Activated naive CD4-positive, alpha-beta T cell treated with anti-CD3 and anti-CD28 coated beads for 36 hours (primary cell): ENCODE results near the gene MAGIX. TPM values are rescaled to one million over a fixed set of nuclear protein-coding genes. Genes with fewer than 3 reads are reported as not detected.
"Not testable (repeated sequence)": the region's sequence is repeated elsewhere in the genome, so short reads cannot be mapped to it uniquely, and the experiment has no call there.

ENCODE experiments used
- CTCF ChIA-PET: fragments of 350-600 bp; sonication (Branson Sonifier 250); formaldehyde crosslinking; loops from one replicate; lab custom pipeline; 2021; ENCODE audit warnings: antibody characterized with exemption; lab: Charles Lee
- DNase-seq: peaks from one replicate; pipeline ENCODE4 v3.0.0-alpha.2; 2020
- H3K27ac Mint-ChIP-seq: one replicate; pipeline ENCODE4 v1.8.0; 2021; ENCODE audit warnings: mild to moderate bottlenecking, mixed read lengths
- H3K27me3 Mint-ChIP-seq: one replicate; pipeline ENCODE4 v1.8.0; 2021; ENCODE audit warnings: low read depth, mixed read lengths
- H3K36me3 Mint-ChIP-seq: one replicate; pipeline ENCODE4 v1.8.0; 2021; ENCODE audit warnings: low read depth, mixed read lengths
- H3K4me1 Mint-ChIP-seq: one replicate; pipeline ENCODE4 v1.8.0; 2021; ENCODE audit warnings: low read depth, mixed read lengths
- H3K4me3 Mint-ChIP-seq: one replicate; pipeline ENCODE4 v1.8.0; 2021; ENCODE audit warnings: mild to moderate bottlenecking, moderate library complexity, mixed read lengths
- H3K9me3 Mint-ChIP-seq: one replicate; pipeline ENCODE4 v1.8.0; 2021; ENCODE audit warnings: mixed read lengths
- intact Hi-C: fragments of 100-400 bp; cut with micrococcal nuclease; formaldehyde crosslinking; loops from one replicate; pipeline ENCODE4 v1.15.1; 2023
- total RNA-seq, 2 experiments: library from RNA; stranded (reverse); gene quantifications; one replicate each; pipeline ENCODE4 v1.2.3, GENCODE V29; 2021

The MAGIX gene
- total RNA-seq, 2 experiments from 2014 or later: 0.25 to 0.26 TPM

GRCh38 chrX:49143154-49143553, 19.4 kb upstream of the MAGIX start:
- not testable (repeated sequence) for H3K4me3 Mint-ChIP-seq, H3K9me3 Mint-ChIP-seq, H3K4me1 Mint-ChIP-seq, H3K36me3 Mint-ChIP-seq, H3K27ac Mint-ChIP-seq, H3K27me3 Mint-ChIP-seq
- CTCF ChIA-PET: interaction anchor here (0.6 to 1.9 kb wide), 7 partner anchors 11 to 46 kb away, joined by 3 to 8 read pairs (median 5); no protein-coding TSS in a partner anchor
- peak; percentile 41 for DNase-seq
- intact Hi-C loops: loop anchor here (2.0 to 5.0 kb wide), 2 partner anchors 22 to 609 kb away; no protein-coding TSS in a partner anchor

DNA sequence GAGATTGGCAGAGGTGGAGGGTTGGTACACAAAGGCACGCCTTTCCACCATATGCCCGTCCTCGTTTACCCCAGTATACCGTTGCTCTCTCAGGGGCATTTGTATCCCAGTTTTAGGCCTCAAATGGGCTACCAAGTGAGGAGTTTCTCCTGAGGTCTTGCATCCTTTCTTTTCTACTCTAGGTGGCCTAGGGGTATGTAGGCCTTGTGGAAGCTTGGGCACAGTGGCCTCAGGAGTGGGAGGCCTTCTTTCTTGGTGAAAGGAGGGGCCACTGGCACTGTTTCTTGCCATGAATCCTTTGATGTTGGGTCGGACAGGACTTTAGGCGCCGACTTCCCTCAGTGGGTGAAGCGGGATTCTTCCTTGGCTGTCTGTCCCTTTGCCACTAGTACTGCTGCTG, 15.3 kb upstream of the MAGIX start:
- Mint-ChIP-seq H3K27me3 (no peaks in the 10 kb centered on the region), H3K9me3 (no peaks in the 10 kb centered on the region), H3K4me3 (no peak overlapping the region), H3K36me3 (no peaks in the 10 kb centered on the region), H3K27ac (no peak overlapping the region), H3K4me1 (peaks cover 3% of the 10 kb centered on the region)
- CTCF ChIA-PET: no interaction called here
- DNase-seq: no peak
- intact Hi-C loops: no loop called here

DNA sequence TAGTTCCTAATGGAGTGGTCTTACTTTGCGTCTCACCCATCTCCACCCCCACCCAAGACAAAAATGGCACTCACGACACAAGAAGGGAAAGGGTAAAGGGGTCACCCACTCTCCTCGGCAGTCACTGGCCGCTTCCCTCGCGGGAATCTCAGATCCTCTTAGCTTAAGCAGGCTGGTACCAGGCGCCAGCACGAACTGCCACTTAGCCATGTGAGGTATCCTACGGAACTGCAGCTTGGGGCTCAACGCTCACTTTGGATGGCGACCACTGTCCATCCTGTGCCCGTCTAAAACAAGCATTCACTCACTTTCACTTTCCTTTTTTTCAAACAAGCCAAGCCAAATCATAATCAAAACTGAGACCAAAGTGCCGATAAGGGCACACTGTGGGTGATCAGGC, 14.6 kb upstream of the MAGIX start:
- Mint-ChIP-seq H3K4me1 (peaks cover 3% of the 10 kb centered on the region), H3K36me3 (no peaks in the 10 kb centered on the region), H3K4me3 (no peak overlapping the region), H3K27me3 (no peaks in the 10 kb centered on the region), H3K9me3 (no peaks in the 10 kb centered on the region), H3K27ac (no peak overlapping the region)
- intact Hi-C loops: no loop called here
- no peak for DNase-seq
- CTCF ChIA-PET: no interaction called here

- CTCF ChIA-PET: not testable (repeated sequence)
These were observed 14.0 kb upstream of the MAGIX start for GRCh38 chrX:49148390-49149100.

DNA sequence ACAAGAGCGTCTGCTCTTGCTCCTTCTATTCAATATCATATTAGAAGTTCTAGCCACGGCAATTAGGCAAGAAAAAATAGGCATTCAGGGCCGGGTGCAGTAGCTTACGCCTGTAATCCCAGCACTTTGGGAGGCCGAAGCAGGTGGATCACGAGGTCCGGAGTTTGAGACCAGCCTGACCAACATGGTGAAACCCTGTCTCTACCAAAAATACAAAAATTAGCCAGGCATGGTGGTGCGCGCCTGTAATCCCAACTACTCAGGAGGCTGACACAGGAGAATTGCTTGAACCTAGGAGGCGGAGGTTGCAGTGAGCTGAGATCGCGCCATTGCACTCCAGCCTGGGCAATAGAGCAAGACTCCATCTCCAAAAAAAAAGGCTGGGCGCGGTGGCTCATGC, 13.3 kb upstream of the MAGIX start:
- H3K4me1 Mint-ChIP-seq, DNase-seq, H3K4me3 Mint-ChIP-seq, H3K27me3 Mint-ChIP-seq, H3K9me3 Mint-ChIP-seq, intact Hi-C loops, H3K36me3 Mint-ChIP-seq, H3K27ac Mint-ChIP-seq: not testable (repeated sequence)
- CTCF ChIA-PET: interaction anchor here (0.6 to 0.7 kb wide), 3 partner anchors 123 to 698 kb away, joined by 3 to 4 read pairs (median 4); no protein-coding TSS in a partner anchor

More at GRCh38 chrX:49148390-49149100, 14.0 kb upstream of the MAGIX start:
- intact Hi-C loops, H3K27ac Mint-ChIP-seq, H3K4me3 Mint-ChIP-seq, H3K36me3 Mint-ChIP-seq, H3K4me1 Mint-ChIP-seq, H3K27me3 Mint-ChIP-seq, DNase-seq, H3K9me3 Mint-ChIP-seq: not testable (repeated sequence)

DNA sequence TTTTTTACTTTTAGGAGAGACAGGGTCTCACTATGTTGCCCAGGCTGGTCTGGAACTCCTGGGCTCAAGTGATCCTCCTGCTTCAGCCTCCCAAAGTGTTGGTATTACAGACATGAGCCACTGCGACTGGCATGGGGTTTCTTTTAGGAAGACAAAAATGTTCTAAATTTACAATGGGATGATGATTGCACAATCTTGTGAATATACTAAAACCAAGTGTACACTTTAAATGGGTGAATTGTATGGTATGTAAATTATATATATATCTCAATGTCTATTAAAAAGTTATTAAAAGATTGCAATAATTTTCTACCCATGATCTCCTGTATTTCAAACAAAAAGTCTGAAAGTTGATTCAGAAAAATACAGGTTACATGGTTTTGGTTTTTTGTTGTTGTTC, 9.1 kb upstream of the MAGIX start:
- CTCF ChIA-PET: interaction anchor here (0.6 to 1.7 kb wide), 3 partner anchors 11 to 104 kb away, joined by 4 to 7 read pairs (median 5); no protein-coding TSS in a partner anchor
- no peak for DNase-seq
- no peak overlapping the region for H3K27ac Mint-ChIP-seq
- no peaks in the 10 kb centered on the region for H3K27me3 Mint-ChIP-seq
- intact Hi-C loops: no loop called here
- no peaks in the 10 kb centered on the region for H3K9me3 Mint-ChIP-seq
- H3K4me1 Mint-ChIP-seq: peaks cover 11% of the 10 kb centered on the region
- no peak overlapping the region for H3K4me3 Mint-ChIP-seq
- no peaks in the 10 kb centered on the region for H3K36me3 Mint-ChIP-seq

GRCh38 chrX:49155243-49155899, 7.2 kb upstream of the MAGIX start:
- Mint-ChIP-seq H3K4me3 (peak overlapping the region; percentile 92), H3K36me3 (no peaks in the 10 kb centered on the region), H3K27me3 (no peaks in the 10 kb centered on the region), H3K27ac (peak overlapping the region; percentile 97), H3K4me1 (peaks cover 11% of the 10 kb centered on the region), H3K9me3 (no peaks in the 10 kb centered on the region)
- intact Hi-C loops: loop anchor here (1.0 to 2.0 kb wide), 3 partner anchors 12 to 35 kb away; partner anchors contain the start of gene GPKOW
- DNase-seq: peak; percentile 69
- CTCF ChIA-PET: interaction anchor here (0.5 to 1.7 kb wide), 13 partner anchors 9 to 723 kb away, joined by 3 to 8 read pairs (median 5); no protein-coding TSS in a partner anchor

DNA sequence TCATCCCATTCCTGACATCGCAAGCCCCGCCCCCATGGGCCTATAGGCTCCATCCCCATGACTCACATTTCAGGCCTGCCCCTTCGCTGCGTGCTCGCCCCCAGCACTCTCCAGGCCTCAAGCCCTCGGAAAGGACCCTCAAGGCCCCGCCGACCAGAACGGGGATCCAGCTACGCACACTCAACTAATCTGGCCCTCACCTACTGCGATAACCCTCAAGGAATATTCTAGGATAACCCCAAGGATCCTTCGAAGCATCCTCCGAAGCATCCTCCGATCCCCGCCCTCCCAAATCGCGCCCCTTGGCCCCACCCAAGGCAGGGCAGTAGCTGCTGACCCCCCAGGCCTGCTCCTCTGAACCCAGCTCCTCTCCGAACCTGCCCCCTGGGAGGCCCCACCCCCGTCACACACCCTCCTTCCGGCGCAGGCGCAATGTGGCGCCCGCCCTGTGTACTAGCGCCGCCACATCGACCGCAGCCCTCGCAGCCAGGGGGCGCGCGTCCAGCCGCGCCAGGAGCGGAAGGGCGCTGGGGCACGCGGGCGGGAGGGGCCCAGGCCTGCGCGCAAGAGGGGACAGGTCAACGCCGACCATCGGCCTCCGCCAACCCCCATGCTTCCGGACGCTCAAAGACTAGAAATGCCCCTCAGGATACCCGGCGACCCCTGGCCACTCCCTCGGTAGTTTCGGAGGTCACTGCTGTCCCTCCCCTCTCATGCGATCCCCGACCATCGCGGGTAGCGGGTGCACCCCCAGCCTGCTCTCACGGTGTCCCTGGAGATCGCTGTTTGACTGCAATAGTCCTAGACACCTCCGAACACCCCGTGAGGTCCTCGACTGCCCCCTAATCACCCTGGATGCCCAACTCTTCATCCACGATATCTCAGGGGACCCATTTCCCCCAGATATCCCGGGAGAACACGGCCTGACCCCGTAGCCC, 6.4 kb upstream of the MAGIX start:
- Mint-ChIP-seq H3K9me3 (no peaks in the 10 kb centered on the region), H3K4me3 (peak overlapping the region; percentile 92), H3K4me1 (peaks cover 11% of the 10 kb centered on the region), H3K36me3 (no peaks in the 10 kb centered on the region), H3K27ac (peak overlapping the region; percentile 97), H3K27me3 (no peaks in the 10 kb centered on the region)
- CTCF ChIA-PET: interaction anchor here (0.5 to 1.1 kb wide), 9 partner anchors 9 to 109 kb away, joined by 3 to 8 read pairs (median 5); no protein-coding TSS in a partner anchor
- intact Hi-C loops: loop anchor here (1.0 to 2.0 kb wide), 3 partner anchors 11 to 35 kb away; partner anchors contain the start of gene GPKOW
- peak; percentile 88 for DNase-seq

GRCh38 chrX:49157194-49157593, 5.4 kb upstream of the MAGIX start:
- intact Hi-C loops: no loop called here
- H3K9me3 Mint-ChIP-seq: no peaks in the 10 kb centered on the region
- DNase-seq: no peak
- H3K27me3 Mint-ChIP-seq: no peaks in the 10 kb centered on the region
- H3K36me3 Mint-ChIP-seq: no peaks in the 10 kb centered on the region
- no peak overlapping the region for H3K27ac Mint-ChIP-seq
- CTCF ChIA-PET: interaction anchor here (1.4 kb wide), 2 partner anchors 9 to 15 kb away, joined by 4 to 5 read pairs; no protein-coding TSS in a partner anchor
- H3K4me1 Mint-ChIP-seq: peaks cover 11% of the 10 kb centered on the region
- no peak overlapping the region for H3K4me3 Mint-ChIP-seq

GRCh38 chrX:49160908-49161307, 1.6 kb upstream of the MAGIX start:
- Mint-ChIP-seq H3K4me3 (no peak overlapping the region), H3K27me3 (no peaks in the 10 kb centered on the region), H3K9me3 (no peaks in the 10 kb centered on the region), H3K27ac (no peak overlapping the region), H3K36me3 (no peaks in the 10 kb centered on the region), H3K4me1 (peaks cover 13% of the 10 kb centered on the region)
- no peak for DNase-seq
- intact Hi-C loops: loop anchor here (5.0 to 10.0 kb wide), 2 partner anchors 86 to 204 kb away; partner anchors contain the start of genes OTUD5, PRAF2 and WDR45
- CTCF ChIA-PET: no interaction called here

DNA sequence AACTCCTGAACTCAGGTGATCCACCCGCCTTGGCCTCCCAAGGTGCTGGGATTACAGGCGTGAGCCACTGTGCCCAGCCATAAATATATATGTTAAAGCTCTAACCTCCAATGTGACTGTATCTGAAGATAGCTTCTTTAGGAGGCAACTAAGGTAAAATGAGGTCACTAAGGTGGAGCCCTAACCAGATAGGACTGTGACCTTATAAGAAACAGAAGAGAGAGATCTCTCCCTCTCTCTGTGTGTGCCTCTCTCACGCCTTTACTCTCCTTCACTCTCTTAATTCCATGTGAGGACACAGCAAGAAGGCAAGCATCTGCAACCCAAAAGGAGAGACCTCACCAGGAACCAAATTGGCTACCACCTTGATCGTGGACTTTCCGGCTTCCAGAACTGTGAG, 926 bp upstream of the MAGIX start:
- Mint-ChIP-seq H3K9me3 (no peaks in the 10 kb centered on the region), H3K4me1 (peaks cover 16% of the 10 kb centered on the region), H3K4me3 (no peak overlapping the region), H3K36me3 (no peaks in the 10 kb centered on the region), H3K27me3 (no peaks in the 10 kb centered on the region), H3K27ac (no peak overlapping the region)
- CTCF ChIA-PET: no interaction called here
- no peak for DNase-seq
- intact Hi-C loops: loop anchor here (5.0 to 10.0 kb wide), 2 partner anchors 87 to 204 kb away; partner anchors contain the start of genes OTUD5, PRAF2 and WDR45
